Right cardiac atrium (tissue), 5 donors: Measurements from ENCODE around the gene THEM4. TPM values are rescaled to one million over a fixed set of nuclear protein-coding genes. Genes with fewer than 3 reads are reported as not detected.
A peak's percentile ranks its signal among the peaks of the same experiment; 100 is the strongest.

ENCODE experiments used
- ATAC-seq, 2 donors: fragments of 200-7000 bp; cut with Tn5 transposase; one replicate each; pipeline versions ENCODE4 v1.8.0 to v1.9.1; 2020; ENCODE audit warnings: moderate library complexity in 2 of 2, mild to moderate bottlenecking in 1 of 2
- DNase-seq, 3 donors: peaks; one replicate each; pipeline ENCODE4 v3.0.0-alpha.2; 2020
- H3K27ac ChIP-seq: one replicate; pipeline ENCODE4 v1.5.1; 2013; ENCODE audit warnings: mild to moderate bottlenecking, low read length, control low read depth, moderate library complexity
- H3K27me3 ChIP-seq: one replicate; pipeline ENCODE4 v1.6.1; 2013; ENCODE audit not compliant: control insufficient read depth, insufficient read depth
- H3K4me1 ChIP-seq: one replicate; pipeline ENCODE4 v1.6.1; 2013; ENCODE audit warnings: low read length; ENCODE audit not compliant: control insufficient read depth, insufficient read depth
- H3K4me3 ChIP-seq: one replicate; pipeline ENCODE4 v1.5.1; 2013; ENCODE audit warnings: low read length, control low read depth
- H3K9me3 ChIP-seq: one replicate; pipeline ENCODE4 v1.6.1; 2013; ENCODE audit warnings: low read length; ENCODE audit not compliant: control insufficient read depth
- WGBS: extraction: QIAGEN DNeasy Blood & Tissue Kit; methylation state at CpG from one replicate; pipeline ENCODE4 v1.1.7; 2013; 5-methylcytosine and 5-hydroxymethylcytosine counted together
- intact Hi-C, 4 donors: fragments of 100-400 bp; cut with DNase I; formaldehyde crosslinking; loops; one replicate each; pipeline versions ENCODE4 v1.11.0 to v1.14.0; 2022 to 2023
- polyA plus RNA-seq: library from polyadenylated mRNA; stranded (reverse); fragments of 200-250 nt; gene quantifications from one replicate; pipeline ENCODE4 v1.2.3, GENCODE V29; 2013
- total RNA-seq, 4 donors: library from RNA; stranded (reverse); fragmentation: NEBNext Ultra II Directional; extraction: Animal tissue kit (Norgen Biotek cat#: 25700); gene quantifications; one replicate each; pipeline ENCODE4 v1.2.1, GENCODE V29; 2021
- donor health status: healthy with polysubstance abuse.
- donor health status: DM: no; HTN: yes; CAD: no.
- donor health status: DM: no; HTN: no; CAD: no.
- donor health status: DM: no; HTN: yes; CAD: no; lungs with severe emphysema.
- donor health status: DM: yes; HTN: yes; CAD: no.

THEM4 gene
- total and polyA plus RNA-seq, 5 donors, result 18.8 to 27.2 (median 19.1) TPM

DNA sequence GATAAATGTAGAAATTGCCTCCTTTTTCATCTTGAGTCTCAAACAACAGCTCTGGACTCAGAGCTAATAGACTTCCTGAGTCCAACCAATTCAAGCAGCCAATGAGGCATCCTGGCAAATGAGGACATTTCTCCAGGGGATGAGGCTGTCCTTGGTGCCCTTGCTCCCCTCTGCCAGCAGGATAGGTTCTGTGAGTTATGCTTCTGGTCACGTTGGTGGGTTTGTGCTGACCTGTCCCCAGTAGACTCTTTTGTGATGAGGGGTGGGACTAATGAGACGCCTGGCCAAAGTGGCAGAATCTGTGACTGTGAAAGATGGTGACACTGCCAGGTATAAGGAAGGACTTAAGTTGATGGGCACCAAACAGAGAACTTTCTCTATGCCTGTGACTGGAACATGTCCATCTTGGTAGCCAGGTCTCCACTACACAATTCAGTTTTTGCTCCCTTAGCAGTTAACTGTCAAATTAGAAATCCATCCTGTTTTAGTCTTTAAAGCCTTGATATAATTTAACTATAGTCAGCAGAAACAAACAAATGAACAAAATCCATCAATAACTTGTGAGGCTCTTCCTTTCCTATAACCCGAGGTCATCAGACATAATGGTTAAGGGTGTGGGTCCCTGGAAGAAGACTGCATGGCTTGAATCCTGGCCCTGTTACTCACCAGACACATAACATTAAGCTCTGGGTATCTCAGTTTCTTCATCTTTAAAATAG is 35.7 kb upstream of the THEM4 start:
- peak overlapping the region; percentile 84 for H3K27ac ChIP-seq
- H3K4me3 ChIP-seq, result no peak overlapping the region
- ATAC-seq, result peak; percentile 2 to 28
- intact Hi-C loops, result no loop called here
- no peaks in the 10 kb centered on the region for H3K9me3 ChIP-seq
- WGBS, result 51% methylated on average over 3 of the region's 3 CpGs
- no peaks in the 10 kb centered on the region for H3K27me3 ChIP-seq
- DNase-seq, result no peak
- peaks cover 3% of the 10 kb centered on the region for H3K4me1 ChIP-seq

DNA sequence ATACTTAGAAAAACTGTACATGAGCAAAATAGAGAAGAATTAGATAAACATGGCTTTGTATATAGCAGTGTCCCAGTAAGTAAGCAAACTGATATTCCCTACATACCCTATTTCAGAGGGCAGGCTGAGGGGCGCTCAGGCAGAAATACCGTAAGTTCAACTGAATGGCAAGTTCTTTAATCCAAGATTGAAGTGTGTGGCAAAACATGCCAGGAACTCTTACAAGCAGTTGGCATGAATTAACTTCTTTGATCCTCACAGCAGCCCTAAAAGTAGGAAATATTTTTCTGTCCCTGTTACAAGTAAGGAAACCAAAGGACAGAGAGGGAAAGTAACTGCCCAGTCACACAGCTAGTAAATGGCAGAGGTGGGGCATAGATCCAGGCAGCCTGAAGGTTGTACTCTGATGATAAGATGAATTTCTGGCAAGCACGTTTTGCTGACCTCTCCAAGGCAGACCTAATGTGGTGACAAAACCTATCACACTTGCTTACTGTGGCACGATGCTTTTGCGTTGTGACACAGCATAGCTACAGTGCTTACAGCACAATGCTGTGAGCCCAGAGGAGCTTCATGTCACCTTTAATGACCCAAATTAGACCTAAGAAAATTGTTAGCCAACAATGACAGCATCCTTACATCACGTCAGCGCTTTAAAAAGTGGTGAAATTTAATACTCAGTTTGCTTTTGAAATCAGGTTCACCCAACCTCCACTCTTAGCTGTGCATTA is 35.0 kb upstream of the THEM4 start:
- H3K27me3 ChIP-seq, result no peaks in the 10 kb centered on the region
- peak overlapping the region; percentile 84 for H3K27ac ChIP-seq
- 49% methylated on average over 7 of the region's 7 CpGs for WGBS
- peak in 2 of 3 donors; percentile 34 to 58 for DNase-seq
- H3K9me3 ChIP-seq, result no peaks in the 10 kb centered on the region
- peak; percentile 51 to 59 for ATAC-seq
- peaks cover 3% of the 10 kb centered on the region for H3K4me1 ChIP-seq
- H3K4me3 ChIP-seq, result no peak overlapping the region
- intact Hi-C loops, result no loop called here

DNA sequence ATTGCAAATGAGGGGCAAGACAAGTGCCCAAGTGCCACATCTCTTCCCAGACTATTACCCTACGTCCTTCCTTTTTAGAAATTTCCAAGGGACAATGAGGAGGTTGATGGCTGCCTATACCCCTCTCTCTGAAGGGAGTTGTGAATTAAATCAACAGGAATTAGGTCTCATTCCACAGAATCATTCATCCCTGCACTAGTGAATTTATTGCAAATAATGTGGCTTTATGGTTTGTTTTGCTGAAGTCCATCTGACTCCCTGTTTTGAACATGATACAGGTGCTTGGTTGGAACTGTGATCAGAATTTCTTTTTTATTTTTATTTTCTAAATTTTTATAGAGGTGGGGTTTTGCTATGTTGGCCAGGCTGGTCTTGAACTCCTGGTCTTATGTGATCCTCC is 34.3 kb upstream of the THEM4 start:
- H3K9me3 ChIP-seq, result no peaks in the 10 kb centered on the region
- 98% methylated on average over 1 of the region's 1 CpG for WGBS
- intact Hi-C loops, result no loop called here

DNA sequence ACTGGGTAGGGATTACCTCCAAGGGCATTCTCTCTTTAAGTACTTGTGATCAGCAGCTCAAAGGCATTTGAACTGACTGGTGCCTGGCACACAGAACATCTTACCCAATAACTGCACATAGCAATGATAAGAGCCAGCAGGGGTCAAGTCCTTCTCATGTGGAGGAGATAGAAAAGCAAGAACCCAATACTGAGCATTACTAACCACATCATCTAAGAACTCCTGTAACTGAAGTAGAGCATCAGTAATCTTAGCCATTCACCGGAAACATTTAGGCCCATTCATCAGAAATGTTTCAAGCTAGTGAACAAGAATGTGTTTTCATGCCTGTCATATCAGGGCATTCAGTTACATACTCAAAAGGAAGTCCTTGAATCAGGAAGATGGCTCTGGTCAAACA is 33.6 kb upstream of the THEM4 start:
- H3K4me1 ChIP-seq, result peaks cover 3% of the 10 kb centered on the region
- H3K9me3 ChIP-seq, result no peaks in the 10 kb centered on the region
- no peak for DNase-seq
- peak; percentile 4 to 29 for ATAC-seq
- peak overlapping the region; percentile 42 for H3K27ac ChIP-seq
- WGBS, result 70% methylated on average over 1 of the region's 1 CpG
- H3K27me3 ChIP-seq, result no peaks in the 10 kb centered on the region
- intact Hi-C loops, result no loop called here
- no peak overlapping the region for H3K4me3 ChIP-seq

More for the DNA sequence above, 34.3 kb upstream of the THEM4 start:
- H3K27me3 ChIP-seq, result no peaks in the 10 kb centered on the region
- peaks cover 3% of the 10 kb centered on the region for H3K4me1 ChIP-seq
- no peak for DNase-seq
- H3K27ac ChIP-seq, result peak overlapping the region; percentile 84
- no peak overlapping the region for H3K4me3 ChIP-seq
- ATAC-seq, result no peak

DNA sequence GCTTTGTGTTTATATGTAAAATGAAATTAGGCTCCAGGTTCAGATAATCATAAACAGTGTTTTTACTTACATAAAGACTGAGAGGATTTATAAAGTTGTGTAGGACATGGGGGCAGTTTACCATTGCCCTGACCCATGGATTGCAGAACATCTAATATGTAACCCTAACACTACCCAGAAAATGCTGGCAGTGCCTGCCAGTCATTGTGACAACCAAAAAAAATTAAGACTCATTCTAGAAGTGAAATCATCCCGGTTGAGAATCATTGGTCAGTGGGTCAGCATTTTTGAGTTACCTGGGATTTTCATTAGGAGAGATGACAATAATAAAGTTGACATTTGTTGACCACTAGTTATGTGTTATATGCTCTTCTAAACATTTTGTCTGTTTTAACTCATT is 31.2 kb upstream of the THEM4 start:
- ATAC-seq (no peak), DNase-seq (no peak)
- Histone ChIP-seq H3K27ac (no peak overlapping the region), H3K27me3 (no peaks in the 10 kb centered on the region), H3K4me1 (peaks cover 3% of the 10 kb centered on the region), H3K9me3 (no peaks in the 10 kb centered on the region), H3K4me3 (no peak overlapping the region)
- intact Hi-C loops, result no loop called here
- WGBS, result 73% methylated on average over 1 of the region's 1 CpG

DNA sequence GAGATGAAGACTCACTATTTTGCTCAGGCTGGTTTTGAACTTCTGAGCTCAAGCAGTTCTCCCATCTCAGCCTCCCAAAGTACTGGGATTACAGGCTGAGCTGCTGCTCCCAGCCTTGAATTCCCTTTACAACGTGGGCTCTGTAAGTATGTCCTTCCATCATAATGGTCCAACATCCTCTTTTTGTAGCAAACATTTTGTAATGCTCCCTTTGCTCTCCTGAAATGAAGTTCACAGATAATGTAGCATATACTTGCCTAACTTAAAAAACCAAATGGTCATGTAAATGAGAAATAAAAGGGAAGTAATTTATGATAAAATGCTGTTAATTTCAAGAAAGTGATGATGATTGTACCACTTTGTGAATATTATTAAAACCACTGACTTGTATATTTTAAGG is 30.5 kb upstream of the THEM4 start:
- intact Hi-C loops, result no loop called here
- WGBS, result 72% methylated on average over 1 of the region's 1 CpG

DNA sequence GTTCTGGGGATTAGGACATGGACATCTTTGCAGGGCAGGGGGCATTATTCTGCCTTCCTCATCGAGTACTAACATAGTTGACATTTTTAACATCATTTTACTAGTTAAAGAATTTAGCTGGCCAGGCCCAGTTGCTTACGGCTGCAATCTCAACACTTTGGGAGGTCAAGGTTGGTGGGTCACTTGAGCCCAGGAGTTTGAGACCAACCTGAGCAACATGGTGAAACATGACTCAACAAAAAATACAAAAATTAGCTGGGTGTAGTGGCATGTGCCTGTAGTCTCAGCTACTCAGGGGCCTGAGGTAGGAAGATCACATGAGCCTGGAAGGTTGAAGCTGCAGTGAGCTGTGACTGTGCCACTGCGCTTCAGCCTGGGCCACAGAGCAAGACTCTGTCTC is 29.8 kb upstream of the THEM4 start:
- no peaks in the 10 kb centered on the region for H3K4me1 ChIP-seq
- ATAC-seq (no peak), DNase-seq (no peak)
- WGBS, result 92% methylated on average over 3 of the region's 3 CpGs
- no peaks in the 10 kb centered on the region for H3K9me3 ChIP-seq
- H3K27me3 ChIP-seq, result no peaks in the 10 kb centered on the region
- intact Hi-C loops, result no loop called here
- H3K27ac ChIP-seq, result no peak overlapping the region
- no peak overlapping the region for H3K4me3 ChIP-seq

More for the DNA sequence above, 30.5 kb upstream of the THEM4 start:
- ATAC-seq (no peak), DNase-seq (no peak)
- Histone ChIP-seq H3K4me1 (peaks cover under 1% of the 10 kb centered on the region), H3K9me3 (no peaks in the 10 kb centered on the region), H3K27me3 (no peaks in the 10 kb centered on the region), H3K27ac (no peak overlapping the region), H3K4me3 (no peak overlapping the region)

DNA sequence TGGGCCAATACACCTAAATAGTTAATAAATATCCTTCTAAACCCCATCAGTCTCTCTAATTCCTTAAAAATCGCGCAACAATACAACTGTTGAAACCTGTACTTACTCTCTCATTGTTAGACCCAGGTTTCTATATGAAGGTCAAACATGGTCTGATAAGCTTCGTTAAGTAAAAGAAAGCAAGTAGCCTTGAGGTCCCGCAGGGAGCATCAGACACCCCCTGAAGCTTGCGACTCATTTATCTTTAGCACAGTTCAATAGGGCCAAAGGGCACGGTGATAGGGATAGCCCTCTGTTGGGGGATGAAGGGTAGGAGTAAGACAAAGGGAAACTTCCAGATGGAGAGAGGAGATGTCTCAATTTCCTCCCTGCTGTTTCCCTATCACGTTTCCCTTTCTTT is 27.3 kb upstream of the THEM4 start:
- DNase-seq, result no peak
- no peak for ATAC-seq
- H3K27me3 ChIP-seq, result no peaks in the 10 kb centered on the region
- H3K4me3 ChIP-seq, result no peak overlapping the region
- whole genome bisulfite sequencing, result 41% methylated on average over 7 of the region's 7 CpGs
- no peaks in the 10 kb centered on the region for H3K9me3 ChIP-seq
- H3K4me1 ChIP-seq, result no peaks in the 10 kb centered on the region
- no peak overlapping the region for H3K27ac ChIP-seq
- intact Hi-C loops, result no loop called here

DNA sequence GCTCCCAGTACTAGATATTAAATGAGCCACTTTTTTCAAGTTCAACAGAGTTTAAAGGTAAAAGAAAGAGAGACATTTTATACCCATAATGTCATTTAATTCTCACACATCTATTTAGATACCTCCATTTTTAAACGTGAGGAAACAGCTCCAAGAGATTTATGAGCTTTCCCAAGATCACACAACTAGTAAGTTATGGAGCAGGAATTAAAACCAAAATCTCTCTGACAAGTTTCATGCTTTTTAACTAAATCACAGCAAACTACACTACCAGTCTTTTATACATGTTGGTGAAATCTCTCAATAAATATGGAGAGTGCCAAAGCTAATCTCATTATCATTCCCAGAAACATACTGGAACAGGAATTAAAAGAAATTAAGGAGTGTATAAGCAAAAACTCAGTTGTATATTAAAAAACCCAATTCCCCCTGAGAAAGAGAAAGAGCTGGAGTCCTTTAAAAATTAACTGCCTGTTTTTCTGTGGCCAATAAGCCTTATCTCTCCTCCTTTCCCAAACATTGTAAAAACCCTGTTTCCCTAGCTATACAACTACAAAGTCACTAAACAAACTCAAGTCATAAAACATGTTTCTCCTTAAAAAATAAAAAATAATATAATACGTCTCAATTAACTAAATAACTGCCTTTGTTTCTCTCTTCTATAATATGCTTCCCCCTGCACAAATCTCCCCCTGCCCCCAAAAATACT is 26.7 kb upstream of the THEM4 start:
- Histone ChIP-seq H3K27me3 (no peaks in the 10 kb centered on the region), H3K27ac (no peak overlapping the region), H3K9me3 (no peaks in the 10 kb centered on the region), H3K4me1 (no peaks in the 10 kb centered on the region), H3K4me3 (no peak overlapping the region)
- intact Hi-C loops, result loop anchor here in 3 of 4 donors (2.0 kb wide), 3 partner anchors 59 to 63 kb away; no protein-coding TSS in a partner anchor
- DNase-seq (no peak), ATAC-seq (no peak)
- 53% methylated on average over 2 of the region's 2 CpGs for WGBS

DNA sequence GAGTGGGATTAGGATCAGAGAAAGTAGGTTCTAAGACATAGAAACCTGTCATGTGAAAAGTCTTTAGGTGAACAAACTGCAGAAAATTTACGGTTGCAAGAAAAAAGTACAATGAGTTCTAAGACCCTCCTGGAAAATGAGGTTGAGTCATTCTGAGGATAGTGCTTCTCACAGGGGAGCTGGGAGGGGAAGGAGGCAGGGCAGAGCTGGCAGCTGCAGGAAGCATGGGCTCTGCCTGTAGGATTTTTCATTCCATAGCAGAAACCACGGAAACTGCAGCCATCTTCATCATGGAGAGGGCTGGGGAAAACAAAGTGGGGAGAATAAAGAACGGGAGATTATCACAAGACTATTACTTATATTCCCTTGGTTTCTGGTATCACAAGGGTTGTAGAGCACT is 25.8 kb upstream of the THEM4 start:
- no peak overlapping the region for H3K27ac ChIP-seq
- no peaks in the 10 kb centered on the region for H3K27me3 ChIP-seq
- no peaks in the 10 kb centered on the region for H3K9me3 ChIP-seq
- no peak overlapping the region for H3K4me3 ChIP-seq
- intact Hi-C loops, result loop anchor here in 3 of 4 donors (2.0 kb wide), 3 partner anchors 60 to 64 kb away; no protein-coding TSS in a partner anchor
- no peaks in the 10 kb centered on the region for H3K4me1 ChIP-seq
- DNase-seq (no peak), ATAC-seq (no peak)
- 61% methylated on average over 3 of the region's 3 CpGs for WGBS

DNA sequence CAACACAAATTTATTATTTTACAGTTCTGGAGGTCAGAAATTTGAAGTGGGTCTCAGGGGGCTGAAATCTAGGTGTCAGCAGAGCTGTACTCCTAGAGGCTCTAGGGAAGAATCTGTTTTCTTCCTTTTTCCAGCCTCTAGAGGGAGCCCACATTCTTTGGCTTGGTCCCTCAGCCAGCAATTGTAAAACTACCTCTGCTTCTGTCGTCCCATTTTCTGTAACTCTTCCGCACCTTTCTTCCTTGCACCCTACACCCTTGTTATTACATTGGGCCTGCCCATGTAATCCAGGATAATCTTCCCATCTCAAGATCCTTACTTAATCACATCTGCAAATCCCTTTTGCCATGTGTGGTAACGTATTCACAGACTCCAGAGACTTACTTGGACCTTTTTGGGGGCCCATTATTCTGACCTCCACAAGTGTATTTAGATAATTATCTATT is 24.8 kb upstream of the THEM4 start:
- 32% methylated on average over 3 of the region's 3 CpGs for WGBS
- intact Hi-C loops, result loop anchor here (2.0 to 5.0 kb wide), 4 partner anchors 61 to 65 kb away; no protein-coding TSS in a partner anchor
- no peak for DNase-seq
- no peaks in the 10 kb centered on the region for H3K27me3 ChIP-seq
- H3K9me3 ChIP-seq, result no peaks in the 10 kb centered on the region
- no peak overlapping the region for H3K4me3 ChIP-seq
- no peaks in the 10 kb centered on the region for H3K4me1 ChIP-seq
- H3K27ac ChIP-seq, result no peak overlapping the region
- ATAC-seq, result peak; percentile 84 to 91
